Hepatocyte (in vitro differentiated cells): Measurements from ENCODE around the gene MTMR12. TPM values are rescaled to one million over a fixed set of nuclear protein-coding genes. Genes with fewer than 3 reads are reported as not detected.

Experiments
- DNase-seq: peaks from one replicate; pipeline ENCODE4 v3.0.0-alpha.2; 2016; ENCODE audit warnings: low spot score
- H2AFZ ChIP-seq: fragments of 200-600 bp; sonication (generic); 2 replicates; pipeline ENCODE4 v1.6.0; 2016; ENCODE audit warnings: antibody characterized with exemption, mild to moderate bottlenecking
- H3K27ac ChIP-seq: fragments of 200-600 bp; sonication (generic); 2 replicates; pipeline ENCODE4 v1.5.1; 2016; ENCODE audit warnings: mild to moderate bottlenecking
- H3K27me3 ChIP-seq: fragments of 200-600 bp; sonication (generic); 2 replicates; pipeline ENCODE4 v1.6.1; 2016
- H3K36me3 ChIP-seq: fragments of 200-600 bp; sonication (generic); replicated peaks from 2 replicates; pipeline ENCODE4 v1.5.1; 2016; ENCODE audit warnings: low read depth; ENCODE audit not compliant: insufficient read depth
- H3K4me1 ChIP-seq: fragments of 200-600 bp; sonication (generic); 2 replicates; pipeline ENCODE4 v1.5.1; 2016; ENCODE audit warnings: mild to moderate bottlenecking, moderate library complexity; ENCODE audit not compliant: insufficient read depth
- H3K4me2 ChIP-seq: fragments of 200-600 bp; sonication (generic); 2 replicates; pipeline ENCODE4 v1.6.0; 2016
- H3K4me3 ChIP-seq: fragments of 200-600 bp; sonication (generic); 2 replicates; pipeline ENCODE4 v1.5.1; 2016; ENCODE audit warnings: mild to moderate bottlenecking
- H3K79me2 ChIP-seq: fragments of 200-600 bp; sonication (generic); 2 replicates; pipeline ENCODE4 v1.6.0; 2017; ENCODE audit warnings: mild to moderate bottlenecking
- H3K9me2 ChIP-seq: fragments of 200-600 bp; sonication (generic); replicated peaks from 2 replicates; pipeline ENCODE4 v1.6.0; 2017; ENCODE audit warnings: mild to moderate bottlenecking; ENCODE audit not compliant: insufficient read depth
- H3K9me3 ChIP-seq: fragments of 200-600 bp; sonication (generic); 2 replicates; pipeline ENCODE4 v1.5.1; 2016; ENCODE audit warnings: low read depth, mild to moderate bottlenecking
- H4K20me1 ChIP-seq: fragments of 200-600 bp; sonication (generic); 2 replicates; pipeline ENCODE4 v1.6.0; 2016; ENCODE audit warnings: mild to moderate bottlenecking; ENCODE audit not compliant: insufficient read depth, poor library complexity, severe bottlenecking
- EZH2 ChIP-seq: fragments of 200-600 bp; sonication (generic); IDR thresholded peaks from 2 replicates; pipeline ENCODE4 v1.6.1; 2016; ENCODE audit warnings: antibody characterized with exemption, mild to moderate bottlenecking, borderline replicate concordance
- EZH2phosphoT487 ChIP-seq: fragments of 200-600 bp; sonication (generic); IDR thresholded peaks from one replicate; pipeline ENCODE4 v1.6.1; 2018; ENCODE audit warnings: antibody characterized with exemption, mild to moderate bottlenecking, low read depth, moderate library complexity; ENCODE audit not compliant: unreplicated experiment, severe bottlenecking
- WGBS: methylation state at CpG from one replicate; pipeline ENCODE4 v1.1.6; 2016; ENCODE audit warnings: low lambda C conversion rate; ENCODE audit errors: missing lambda C conversion rate; 5-methylcytosine and 5-hydroxymethylcytosine counted together
- polyA plus RNA-seq: library from polyadenylated mRNA; unstranded; fragments of >200 nt; fragmentation: Nextera tagmentation; extraction: Ambion mirVana; gene quantifications from 2 replicates; pipeline ENCODE4 v1.2.1, GENCODE V29; 2016
- total RNA-seq: library from RNA; depleted of rRNA; stranded (reverse); fragments of >200 nt; gene quantifications from 2 replicates; pipeline ENCODE4 v1.2.3, GENCODE V29; 2014
- TF ChIP-seq, protein P1 (sequence below): fragments of 200-600 bp; sonication (generic); IDR thresholded peaks from 2 replicates; pipeline ENCODE4 v1.5.1; 2016; ENCODE audit warnings: antibody characterized with exemption, mild to moderate bottlenecking; ENCODE audit not compliant: poor library complexity

Gene MTMR12
- total and polyA plus RNA-seq, 2 experiments from 2014 or later: 11.0 to 19.7 TPM

DNA sequence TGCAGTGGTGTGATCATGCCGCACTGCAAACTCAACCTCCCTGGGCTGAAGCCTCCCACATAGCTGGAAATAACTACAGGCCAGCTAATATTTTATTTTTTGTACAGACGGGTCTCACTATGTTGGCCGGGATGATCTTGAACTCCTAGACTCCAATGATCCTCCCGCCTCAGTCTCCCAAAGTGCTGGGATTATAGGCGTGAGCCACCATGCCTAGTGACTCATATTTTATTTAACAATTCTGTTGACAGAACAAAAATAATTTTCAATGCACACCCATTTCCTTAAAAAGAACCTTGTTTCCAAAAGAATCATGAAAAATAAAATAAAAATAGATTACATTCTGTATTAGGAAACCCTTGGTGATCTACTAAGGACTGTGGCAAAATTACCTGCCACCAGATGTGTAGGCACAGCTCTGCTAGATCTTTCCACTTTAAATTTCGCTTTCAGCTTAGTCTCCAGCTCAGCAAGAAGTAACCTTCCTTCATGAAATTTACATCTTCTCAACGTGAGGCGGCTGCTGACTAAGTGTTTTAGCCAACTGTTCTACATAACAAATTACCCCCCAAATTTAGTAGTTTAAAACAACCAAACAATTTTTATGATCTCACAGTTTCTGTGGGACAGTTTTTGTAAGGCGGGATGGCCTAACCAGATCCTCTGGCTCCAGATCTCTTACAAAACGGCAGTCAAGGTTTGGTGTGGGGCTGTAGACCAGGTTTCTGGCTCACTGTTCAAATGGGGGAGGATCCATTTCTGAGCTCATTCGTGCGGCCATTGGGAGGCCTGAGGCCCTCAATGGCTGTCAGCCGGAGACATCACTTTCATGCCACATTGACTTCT lies 106.0 kb downstream of the MTMR12 start:
- H3K9me2 ChIP-seq: no peaks in the 10 kb centered on the region
- WGBS: 92% methylated on average over 13 of the region's 13 CpGs
- no peaks in the 10 kb centered on the region for H3K4me1 ChIP-seq
- no peaks in the 10 kb centered on the region for H3K36me3 ChIP-seq
- no peak overlapping the region for H2AFZ ChIP-seq
- TF ChIP-seq EZH2phosphoT487 (no peak), EZH2 (no peak)
- TF ChIP-seq, protein P1, sequence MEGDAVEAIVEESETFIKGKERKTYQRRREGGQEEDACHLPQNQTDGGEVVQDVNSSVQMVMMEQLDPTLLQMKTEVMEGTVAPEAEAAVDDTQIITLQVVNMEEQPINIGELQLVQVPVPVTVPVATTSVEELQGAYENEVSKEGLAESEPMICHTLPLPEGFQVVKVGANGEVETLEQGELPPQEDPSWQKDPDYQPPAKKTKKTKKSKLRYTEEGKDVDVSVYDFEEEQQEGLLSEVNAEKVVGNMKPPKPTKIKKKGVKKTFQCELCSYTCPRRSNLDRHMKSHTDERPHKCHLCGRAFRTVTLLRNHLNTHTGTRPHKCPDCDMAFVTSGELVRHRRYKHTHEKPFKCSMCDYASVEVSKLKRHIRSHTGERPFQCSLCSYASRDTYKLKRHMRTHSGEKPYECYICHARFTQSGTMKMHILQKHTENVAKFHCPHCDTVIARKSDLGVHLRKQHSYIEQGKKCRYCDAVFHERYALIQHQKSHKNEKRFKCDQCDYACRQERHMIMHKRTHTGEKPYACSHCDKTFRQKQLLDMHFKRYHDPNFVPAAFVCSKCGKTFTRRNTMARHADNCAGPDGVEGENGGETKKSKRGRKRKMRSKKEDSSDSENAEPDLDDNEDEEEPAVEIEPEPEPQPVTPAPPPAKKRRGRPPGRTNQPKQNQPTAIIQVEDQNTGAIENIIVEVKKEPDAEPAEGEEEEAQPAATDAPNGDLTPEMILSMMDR: no peak
- no peak overlapping the region for H3K27ac ChIP-seq
- no peaks in the 10 kb centered on the region for H3K27me3 ChIP-seq
- no peaks in the 10 kb centered on the region for H4K20me1 ChIP-seq
- no peak overlapping the region for H3K4me2 ChIP-seq
- no peak overlapping the region for H3K4me3 ChIP-seq
- no peaks in the 10 kb centered on the region for H3K79me2 ChIP-seq
- DNase-seq: no peak
- H3K9me3 ChIP-seq: no peaks in the 10 kb centered on the region

DNA sequence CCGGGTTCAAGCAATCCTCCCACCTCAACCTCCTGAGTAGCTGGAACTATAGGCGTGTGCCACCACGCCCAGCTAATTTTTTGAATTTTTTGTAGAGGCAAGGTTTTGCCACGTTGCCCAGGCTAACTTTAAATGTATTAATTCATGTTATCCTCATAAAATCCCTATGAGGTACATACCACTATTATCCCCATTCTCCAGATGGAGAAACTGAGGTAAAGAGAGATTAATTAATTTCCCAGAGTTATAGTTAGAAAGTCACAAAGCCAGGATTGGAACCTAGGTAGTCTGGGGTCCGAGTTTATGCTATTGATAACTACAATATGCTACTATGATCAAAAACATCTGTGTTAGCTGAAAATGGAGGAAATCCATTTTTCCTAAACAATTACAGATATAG lies 106.7 kb downstream of the MTMR12 start:
- Histone ChIP-seq H3K79me2 (no peaks in the 10 kb centered on the region), H3K9me2 (no peaks in the 10 kb centered on the region), H3K4me3 (no peak overlapping the region), H3K27me3 (no peaks in the 10 kb centered on the region), H3K36me3 (no peaks in the 10 kb centered on the region), H2AFZ (no peak overlapping the region), H3K4me1 (no peaks in the 10 kb centered on the region), H3K4me2 (no peak overlapping the region), H4K20me1 (no peaks in the 10 kb centered on the region), H3K9me3 (no peaks in the 10 kb centered on the region), H3K27ac (no peak overlapping the region)
- TF ChIP-seq EZH2: no peak
- TF ChIP-seq, protein P1: no peak
- TF ChIP-seq EZH2phosphoT487: no peak
- 92% methylated on average over 5 of the region's 5 CpGs for WGBS
- no peak for DNase-seq

DNA sequence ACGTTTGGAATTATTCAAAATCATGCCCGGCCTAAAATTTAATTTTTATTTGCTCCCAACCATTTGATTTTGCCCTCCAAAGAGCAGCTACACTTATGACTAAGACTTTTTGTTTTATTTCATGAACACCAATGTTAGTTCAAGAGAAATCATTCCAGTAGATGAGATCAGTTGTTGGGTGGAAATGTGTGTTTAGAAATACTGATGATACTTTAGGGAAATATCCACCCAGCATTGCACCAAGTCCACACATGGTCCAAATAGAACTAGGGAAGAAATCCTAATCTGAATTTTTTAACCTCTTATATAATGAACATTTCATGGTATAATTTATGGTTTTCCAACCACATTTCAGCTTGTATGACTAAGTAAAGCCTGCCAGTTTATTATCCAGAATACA lies 110.3 kb downstream of the MTMR12 start:
- no peaks in the 10 kb centered on the region for H3K4me1 ChIP-seq
- H3K4me3 ChIP-seq: no peak overlapping the region
- H3K4me2 ChIP-seq: no peak overlapping the region
- H2AFZ ChIP-seq: no peak overlapping the region
- DNase-seq: no peak
- H3K79me2 ChIP-seq: no peaks in the 10 kb centered on the region
- H3K27me3 ChIP-seq: no peaks in the 10 kb centered on the region
- WGBS: 92% methylated on average over 2 of the region's 2 CpGs
- TF ChIP-seq, protein P1: no peak
- no peak for TF ChIP-seq EZH2
- no peak for TF ChIP-seq EZH2phosphoT487
- no peaks in the 10 kb centered on the region for H3K36me3 ChIP-seq
- no peaks in the 10 kb centered on the region for H3K9me3 ChIP-seq
- H4K20me1 ChIP-seq: no peaks in the 10 kb centered on the region
- no peak overlapping the region for H3K27ac ChIP-seq
- H3K9me2 ChIP-seq: no peaks in the 10 kb centered on the region
